Endothelial cell (in vitro differentiated cells): ENCODE results near the gene HNRNPUL1. TPM values are rescaled to one million over a fixed set of nuclear protein-coding genes. Genes with fewer than 3 reads are reported as not detected.

ENCODE experiments used
- DNase-seq: peaks from one replicate; pipeline ENCODE4 v3.0.0; 2021; ENCODE audit warnings: low spot score
- H3K27ac Mint-ChIP-seq: one replicate; pipeline ENCODE4 v1.8.0; 2021; ENCODE audit warnings: mixed read lengths, inconsistent platforms; ENCODE audit not compliant: unreplicated experiment
- H3K27me3 Mint-ChIP-seq: one replicate; pipeline ENCODE4 v1.8.0; 2021; ENCODE audit warnings: mild to moderate bottlenecking, moderate library complexity, mixed read lengths, inconsistent platforms; ENCODE audit not compliant: unreplicated experiment
- H3K36me3 Mint-ChIP-seq: one replicate; pipeline ENCODE4 v1.8.0; 2021; ENCODE audit warnings: mild to moderate bottlenecking, low read depth, mixed read lengths, inconsistent platforms; ENCODE audit not compliant: unreplicated experiment
- H3K4me1 Mint-ChIP-seq: one replicate; pipeline ENCODE4 v1.8.0; 2021; ENCODE audit warnings: mild to moderate bottlenecking, mixed read lengths, inconsistent platforms; ENCODE audit not compliant: unreplicated experiment
- H3K4me3 Mint-ChIP-seq: one replicate; pipeline ENCODE4 v1.8.0; 2021; ENCODE audit warnings: mild to moderate bottlenecking, mixed read lengths, inconsistent platforms; ENCODE audit not compliant: unreplicated experiment
- H3K9me3 Mint-ChIP-seq: one replicate; pipeline ENCODE4 v1.8.0; 2021; ENCODE audit warnings: mixed read lengths, inconsistent platforms; ENCODE audit not compliant: unreplicated experiment
- CTCF ChIP-seq: fragments of 200-600 bp; sonication (generic); IDR thresholded peaks from one replicate; pipeline ENCODE4 v1.5.0; 2021; ENCODE audit warnings: antibody characterized with exemption; ENCODE audit not compliant: unreplicated experiment
- total RNA-seq: library from RNA; stranded (reverse); fragmentation: NEBNext Ultra II Directional; extraction: Animal tissue kit (Norgen Biotek cat#: 25700); gene quantifications from one replicate; pipeline ENCODE4 v1.2.1, GENCODE V29; 2021; ENCODE audit not compliant: unreplicated experiment

The HNRNPUL1 gene
- total RNA-seq, 1 donor from 2014 or later, result 259 TPM

- H3K4me1 Mint-ChIP-seq, result peaks cover 59% of the 10 kb centered on the region
- H3K36me3 Mint-ChIP-seq, result peaks cover 33% of the 10 kb centered on the region
Observed at GRCh38 chr19:41324921-41325639, 60.9 kb downstream of the HNRNPUL1 start.

GRCh38 chr19:41325640-41325946, 61.4 kb downstream of the HNRNPUL1 start:
- H3K27me3 Mint-ChIP-seq, result peaks cover 28% of the 10 kb centered on the region
- peak overlapping the region; percentile 84 for H3K27ac Mint-ChIP-seq
- peaks cover 37% of the 10 kb centered on the region for H3K36me3 Mint-ChIP-seq
- no peak for TF ChIP-seq CTCF
- H3K4me3 Mint-ChIP-seq, result peak overlapping the region; percentile 83
- peaks cover 61% of the 10 kb centered on the region for H3K4me1 Mint-ChIP-seq
- H3K9me3 Mint-ChIP-seq, result no peaks in the 10 kb centered on the region
- DNase-seq, result no peak

More at GRCh38 chr19:41324921-41325639, 60.9 kb downstream of the HNRNPUL1 start:
- Mint-ChIP-seq H3K4me3 (peak overlapping the region; percentile 83), H3K9me3 (no peaks in the 10 kb centered on the region), H3K27ac (peak overlapping the region; percentile 84), H3K27me3 (peaks cover 28% of the 10 kb centered on the region)
- TF ChIP-seq CTCF, result no peak
- DNase-seq, result peak; percentile 65

GRCh38 chr19:41325947-41326706, 62.0 kb downstream of the HNRNPUL1 start:
- no peak for DNase-seq
- Mint-ChIP-seq H3K9me3 (no peaks in the 10 kb centered on the region), H3K4me1 (peaks cover 63% of the 10 kb centered on the region), H3K27ac (peak overlapping the region; percentile 95), H3K36me3 (peaks cover 38% of the 10 kb centered on the region), H3K4me3 (peak overlapping the region; percentile 86), H3K27me3 (peaks cover 28% of the 10 kb centered on the region)
- TF ChIP-seq CTCF, result no peak

- Mint-ChIP-seq H3K4me1 (peaks cover 63% of the 10 kb centered on the region), H3K27me3 (peaks cover 32% of the 10 kb centered on the region), H3K4me3 (peak overlapping the region; percentile 84), H3K27ac (peak overlapping the region; percentile 96), H3K36me3 (peaks cover 45% of the 10 kb centered on the region), H3K9me3 (no peaks in the 10 kb centered on the region)
- DNase-seq, result peak; percentile 58
- no peak for TF ChIP-seq CTCF
Observed at GRCh38 chr19:41327076-41327575, 63.0 kb downstream of the HNRNPUL1 start.
